A549 (cell line): ENCODE results near the gene C19orf25. TPM values are rescaled to one million over a fixed set of nuclear protein-coding genes. Genes with fewer than 3 reads are reported as not detected.

Experiments used
- ATAC-seq, 2 experiments: fragments of 200-7000 bp in 1 of 2; fragments of >200 bp in 1 of 2; cut with Nextera tagmentation in 1 of 2; cut with Tn5 transposase in 1 of 2; 3 replicates each; pipeline versions ENCODE4 v1.8.0 to v1.9.1; 2018 to 2020; ENCODE audit warnings: mild to moderate bottlenecking in 1 of 2, moderate library complexity in 1 of 2
- CTCF ChIA-PET: fragments of 300-600 bp; sonication (Branson Sonifier 250); formaldehyde crosslinking; extraction: SDS; loops from one replicate; lab custom pipeline; 2021; ENCODE audit warnings: antibody characterized with exemption, inconsistent platforms; lab: Yijun Ruan, JAX
- POLR2A ChIA-PET: fragments of 350-600 bp; formaldehyde crosslinking; extraction: SDS; loops from one replicate; lab custom pipeline; 2021; ENCODE audit warnings: antibody characterized with exemption, inconsistent platforms; lab: Yijun Ruan, JAX
- DNase-seq, 2 experiments: peaks; one replicate each; pipeline versions ENCODE4 v3.0.0 to v3.0.0-alpha.2; 2011 to 2016; ENCODE audit warnings: low read depth in 1 of 2, low spot score in 1 of 2
- FAIRE-seq: peaks from 2 replicates; lab custom pipeline; 2011; peaks lifted over from hg19 to GRCh38; lab: Jason Lieb, UNC
- H3K27ac ChIP-seq, 2 experiments: fragments of >200 bp; sonication (Bioruptor Twin); formaldehyde crosslinking; 3 replicates each; pipeline ENCODE4 v1.5.1; 2016 to 2017
- H3K4me1 ChIP-seq: fragments of >200 bp; sonication (Bioruptor Twin); formaldehyde crosslinking; 3 replicates; pipeline ENCODE4 v1.6.1; 2016
- H3K4me2 ChIP-seq: fragments of >200 bp; sonication (Bioruptor Twin); formaldehyde crosslinking; 3 replicates; pipeline ENCODE4 v1.6.1; 2016
- H3K4me3 ChIP-seq: fragments of >200 bp; sonication (Bioruptor Twin); formaldehyde crosslinking; 3 replicates; pipeline ENCODE4 v1.5.1; 2016
- H3K9me3 ChIP-seq: fragments of >200 bp; sonication (Bioruptor Twin); formaldehyde crosslinking; 3 replicates; pipeline ENCODE4 v1.6.1; 2016
- BCL3 ChIP-seq: fragments of >200 bp; sonication (Bioruptor Twin); formaldehyde crosslinking; IDR thresholded peaks from 3 replicates; pipeline ENCODE4 v1.6.1; 2016
- BHLHE40 ChIP-seq: IDR thresholded peaks from 2 replicates; pipeline ENCODE4 v1.6.1; 2012; ENCODE audit warnings: low read depth, low read length, inconsistent platforms
- CTCF ChIP-seq: fragments of >200 bp; sonication (Bioruptor Twin); formaldehyde crosslinking; IDR thresholded peaks from 3 replicates; pipeline ENCODE4 v1.5.1; 2016
- FOSB ChIP-seq: fragments of 250-450 bp; sonication (Bioruptor Pico); IDR thresholded peaks from 2 replicates; pipeline ENCODE4 v1.5.0; 2020; ENCODE audit warnings: mild to moderate bottlenecking, moderate library complexity
- FOSL2 ChIP-seq, 2 experiments: fragments of 450-650 bp in 1 of 2; fragments of >200 bp in 1 of 2; sonication (Bioruptor Twin) in 1 of 2; formaldehyde crosslinking; IDR thresholded peaks; 2 replicates each; pipeline versions ENCODE4 v1.5.0 to v1.6.1; 2016 to 2020; ENCODE audit warnings: mild to moderate bottlenecking in 1 of 2, moderate library complexity in 1 of 2
- GATA3 ChIP-seq: IDR thresholded peaks from 2 replicates; pipeline ENCODE4 v1.6.1; 2012; ENCODE audit warnings: borderline replicate concordance
- HDAC2 ChIP-seq: fragments of 200-600 bp; sonication (generic); IDR thresholded peaks from 2 replicates; pipeline ENCODE4 v1.6.1; 2016
- HES2 ChIP-seq: fragments of >200 bp; sonication (Bioruptor Twin); formaldehyde crosslinking; IDR thresholded peaks from 2 replicates; pipeline ENCODE4 v1.6.1; 2016
- HEYL ChIP-seq: fragments of 250-450 bp; sonication (Bioruptor Pico); IDR thresholded peaks from 2 replicates; pipeline ENCODE4 v1.8.0; 2021; ENCODE audit warnings: mild to moderate bottlenecking, moderate library complexity
- HOXA7 ChIP-seq: fragments of 250-450 bp; sonication (Bioruptor Pico); IDR thresholded peaks from 2 replicates; pipeline ENCODE4 v1.5.0; 2020; ENCODE audit warnings: mild to moderate bottlenecking, moderate library complexity
- HOXB13 ChIP-seq: fragments of 250-450 bp; sonication (Bioruptor Pico); IDR thresholded peaks from 2 replicates; pipeline ENCODE4 v1.5.0; 2020; ENCODE audit warnings: low read depth, mild to moderate bottlenecking, moderate library complexity
- KDM1A ChIP-seq: fragments of 200-600 bp; sonication (generic); IDR thresholded peaks from 2 replicates; pipeline ENCODE4 v1.6.1; 2016; ENCODE audit warnings: low read depth, mild to moderate bottlenecking
- KDM5A ChIP-seq: fragments of 200-600 bp; sonication (generic); IDR thresholded peaks from 2 replicates; pipeline ENCODE4 v1.6.1; 2016; ENCODE audit warnings: antibody characterized with exemption, mild to moderate bottlenecking
- MAFK ChIP-seq: fragments of 450-650 bp; IDR thresholded peaks from 2 replicates; pipeline ENCODE4 v1.6.1; 2014; ENCODE audit not compliant: partially characterized antibody
- MAZ ChIP-seq: fragments of 150-350 bp; IDR thresholded peaks from 2 replicates; pipeline ENCODE4 v1.6.1; 2014; ENCODE audit warnings: antibody characterized with exemption, low read depth, low read length, borderline replicate concordance
- NFE2L2 ChIP-seq: fragments of 150-350 bp; conservative IDR thresholded peaks from 2 replicates; pipeline ENCODE4 v1.6.1; 2014; ENCODE audit warnings: low read length
- NPAS2 ChIP-seq: fragments of 250-450 bp; sonication (Bioruptor Pico); IDR thresholded peaks from 2 replicates; pipeline ENCODE4 v1.8.0; 2022; ENCODE audit warnings: mild to moderate bottlenecking, moderate library complexity, borderline replicate concordance
- PHF8 ChIP-seq: fragments of 200-600 bp; sonication (generic); IDR thresholded peaks from 2 replicates; pipeline ENCODE4 v1.6.1; 2016; ENCODE audit warnings: low read depth, mild to moderate bottlenecking, antibody characterized with exemption, moderate library complexity, borderline replicate concordance
- POLR2AphosphoS2 ChIP-seq: conservative IDR thresholded peaks from 2 replicates; pipeline ENCODE4 v1.6.1; 2012; ENCODE audit warnings: low read length, improper control_type of control experiment, inconsistent platforms
- RARB ChIP-seq: fragments of 250-450 bp; sonication (Bioruptor Pico); IDR thresholded peaks from 2 replicates; pipeline ENCODE4 v1.8.0; 2021; ENCODE audit warnings: mild to moderate bottlenecking, moderate library complexity
- RCOR1 ChIP-seq: fragments of 150-350 bp; IDR thresholded peaks from 2 replicates; pipeline ENCODE4 v1.6.1; 2014; ENCODE audit warnings: antibody characterized with exemption, low read length, low read depth
- RNF2 ChIP-seq: fragments of 200-600 bp; sonication (generic); IDR thresholded peaks from 2 replicates; pipeline ENCODE4 v1.6.1; 2016; ENCODE audit warnings: low read depth, mild to moderate bottlenecking, antibody characterized with exemption, moderate library complexity, borderline replicate concordance
- SREBF2 ChIP-seq: fragments of 450-650 bp; IDR thresholded peaks from 2 replicates; pipeline ENCODE4 v1.6.1; 2014; ENCODE audit warnings: mild to moderate bottlenecking, moderate library complexity
- USF2 ChIP-seq: fragments of 450-650 bp; IDR thresholded peaks from 2 replicates; pipeline ENCODE4 v1.6.1; 2014; ENCODE audit warnings: antibody characterized with exemption
- ZC3H11A ChIP-seq: fragments of 450-650 bp; IDR thresholded peaks from 2 replicates; pipeline ENCODE4 v1.6.1; 2014; ENCODE audit warnings: antibody characterized with exemption, mild to moderate bottlenecking
- ZFP36 ChIP-seq: fragments of 450-650 bp; IDR thresholded peaks from 2 replicates; pipeline ENCODE4 v1.6.1; 2014; ENCODE audit warnings: borderline replicate concordance; ENCODE audit not compliant: partially characterized antibody
- ZNF302 ChIP-seq: fragments of 250-450 bp; sonication (Bioruptor Pico); IDR thresholded peaks from 2 replicates; pipeline ENCODE4 v1.9.0; 2021; ENCODE audit warnings: inconsistent platforms, mild to moderate bottlenecking, moderate library complexity
- ZSCAN20 ChIP-seq: fragments of 250-450 bp; sonication (Bioruptor Pico); IDR thresholded peaks from 2 replicates; pipeline ENCODE4 v1.8.0; 2022; ENCODE audit warnings: mild to moderate bottlenecking, moderate library complexity
- WGBS: methylation state at CpG from one replicate; pipeline ENCODE4 v1.1.6; 2017; ENCODE audit errors: missing lambda C conversion rate; 5-methylcytosine and 5-hydroxymethylcytosine counted together
- polyA plus RNA-seq, 4 experiments: library from polyadenylated mRNA; depleted of rRNA in 3 of 4; stranded (reverse); fragments of >200 nt; fragmentation: RNase III in 1 of 4; extraction: RNeasy Plus Mini Kit Qiagen cat#74134 plus additional on column Dnase treatment in 1 of 4; gene quantifications; 2 replicates in 3 of 4; 3 replicates in 1 of 4; pipeline ENCODE4 v1.2.3, GENCODE V29; 2011 to 2017

C19orf25 gene
- polyA plus RNA-seq, 2 of the 4 experiments (the other 2 are of a cell fraction): 8.2 to 20.7 TPM

- WGBS: 78% methylated on average over 9 of the region's 9 CpGs
- Histone ChIP-seq H3K4me2 (no peak overlapping the region), H3K4me3 (no peak overlapping the region), H3K9me3 (no peaks in the 10 kb centered on the region), H3K27ac (no peak overlapping the region), H3K4me1 (peaks cover 6% of the 10 kb centered on the region; the same call in 1 of the 3 replicates)
- TF ChIP-seq PHF8: no peak
- TF ChIP-seq HOXA7 (CRISPR knock-in tag): no peak
- no peak for TF ChIP-seq KDM1A
- TF ChIP-seq FOSL2 (IDR thresholded peaks at IDR 0.05): no peak
- TF ChIP-seq FOSL2 (CRISPR knock-in tag; IDR thresholded peaks at IDR 0.05): no peak
- no peak for TF ChIP-seq HEYL (CRISPR knock-in tag)
- TF ChIP-seq NPAS2: no peak
- TF ChIP-seq HDAC2: no peak
- no peak for DNase-seq
- CTCF ChIA-PET: interaction anchor here (0.6 to 2.7 kb wide), 2 partner anchors 15 to 393 kb away, joined by 3 to 14 read pairs; no protein-coding TSS in a partner anchor
- ATAC-seq: no peak
- FAIRE-seq: no peak
- POLR2A ChIA-PET: no interaction called here
These were observed 19.5 kb downstream of the C19orf25 start for GRCh38 chr19:1459479-1459878.

GRCh38 chr19:1457892-1458291 lies 21.1 kb downstream of the C19orf25 start:
- WGBS: 89% methylated on average over 5 of the region's 16 CpGs
- FAIRE-seq: no peak

GRCh38 chr19:1457031-1457739 lies 21.8 kb downstream of the C19orf25 start:
- CTCF ChIA-PET: interaction anchor here (1.9 to 2.7 kb wide), 3 partner anchors 9 to 12 kb away, joined by 6 to 14 read pairs (median 11); no protein-coding TSS in a partner anchor
- DNase-seq: no peak
- WGBS: 92% methylated on average over 36 of the region's 48 CpGs
- TF ChIP-seq ZNF302 (CRISPR knock-in tag): no peak
- no peak for TF ChIP-seq NPAS2
- TF ChIP-seq GATA3: no peak
- TF ChIP-seq ZFP36: no peak
- no peak for TF ChIP-seq FOSB (CRISPR knock-in tag)
- no peak for TF ChIP-seq ZSCAN20 (CRISPR knock-in tag)
- TF ChIP-seq POLR2AphosphoS2: no peak
- TF ChIP-seq NFE2L2: no peak
- no peak for TF ChIP-seq PHF8
- TF ChIP-seq BCL3: no peak
- TF ChIP-seq CTCF: no peak

More at GRCh38 chr19:1457892-1458291, 21.1 kb downstream of the C19orf25 start:
- no peak for ATAC-seq
- H3K27ac ChIP-seq: no peak overlapping the region
- H3K9me3 ChIP-seq: no peaks in the 10 kb centered on the region
- DNase-seq: no peak
- H3K4me3 ChIP-seq: no peak overlapping the region
- peaks cover 10% of the 10 kb centered on the region; the same call in 2 of the 3 replicates for H3K4me1 ChIP-seq
- no peak overlapping the region for H3K4me2 ChIP-seq
- ChIA-PET CTCF (interaction anchor here (1.9 to 2.7 kb wide), 3 partner anchors 8 to 13 kb away, joined by 6 to 14 read pairs (median 11); no protein-coding TSS in a partner anchor), POLR2A (no interaction called here)
- TF ChIP-seq HOXB13 (CRISPR knock-in tag): no peak
- no peak for TF ChIP-seq KDM5A
- no peak for TF ChIP-seq ZC3H11A
- TF ChIP-seq RCOR1: no peak
- no peak for TF ChIP-seq HES2
- TF ChIP-seq MAZ: no peak
- no peak for TF ChIP-seq ZNF302 (CRISPR knock-in tag)
- TF ChIP-seq HEYL (CRISPR knock-in tag): no peak
- TF ChIP-seq BCL3: no peak
- TF ChIP-seq KDM1A: no peak
- no peak for TF ChIP-seq RNF2
- TF ChIP-seq ZSCAN20 (CRISPR knock-in tag): no peak
- TF ChIP-seq MAFK: no peak
- no peak for TF ChIP-seq SREBF2
- TF ChIP-seq USF2: no peak
- TF ChIP-seq POLR2AphosphoS2: no peak
- no peak for TF ChIP-seq BHLHE40
- TF ChIP-seq RARB (CRISPR knock-in tag): no peak
- TF ChIP-seq NFE2L2: no peak

More at GRCh38 chr19:1457031-1457739, 21.8 kb downstream of the C19orf25 start:
- FAIRE-seq (no peak), ATAC-seq (no peak)
- no peak overlapping the region for H3K4me2 ChIP-seq
- no peak overlapping the region for H3K27ac ChIP-seq
- POLR2A ChIA-PET: no interaction called here
- H3K4me1 ChIP-seq: peaks cover 10% of the 10 kb centered on the region; the same call in 2 of the 3 replicates
- no peak overlapping the region for H3K4me3 ChIP-seq
- no peaks in the 10 kb centered on the region for H3K9me3 ChIP-seq
